SK-N-SH (cell line): Measurements from ENCODE around the gene PDGFB. TPM values are rescaled to one million over a fixed set of nuclear protein-coding genes. Genes with fewer than 3 reads are reported as not detected.
A peak's percentile ranks its signal among the peaks of the same experiment; 100 is the strongest.

Source experiments
- CTCF ChIA-PET: fragments of 300-600, 350-600 bp; formaldehyde crosslinking; extraction: SDS; loops from one replicate; lab custom pipeline; 2021; lab: Yijun Ruan, JAX
- POLR2A ChIA-PET: fragments of 350-600 bp; sonication (Branson Sonifier 250); formaldehyde crosslinking; extraction: SDS; loops from one replicate; lab custom pipeline; 2020; ENCODE audit warnings: antibody characterized with exemption, inconsistent platforms; lab: Yijun Ruan, JAX
- DNase-seq: peaks from one replicate; pipeline ENCODE4 v3.0.0; 2012
- H2AFZ ChIP-seq: fragments of 200-600 bp; sonication (generic); 2 replicates; pipeline ENCODE4 v1.8.1; 2016; ENCODE audit warnings: antibody characterized with exemption, mild to moderate bottlenecking, low read depth
- H3F3A ChIP-seq: fragments of 200-600 bp; sonication (generic); replicated peaks from 2 replicates; pipeline ENCODE3; 2016; ENCODE audit warnings: antibody characterized with exemption, mild to moderate bottlenecking; ENCODE audit not compliant: insufficient read depth
- H3K27ac ChIP-seq, 2 experiments: fragments of 200-500 bp in 1 of 2; fragments of 200-600 bp in 1 of 2; sonication (Bioruptor generic) in 1 of 2; sonication (generic), shearing (Covaris generic) in 1 of 2; 2 replicates each; pipeline versions ENCODE4 v1.5.1 to v1.6.1; 2014 to 2016; ENCODE audit warnings: low read depth in 2 of 2, inconsistent platforms in 1 of 2, low read length in 1 of 2, mild to moderate bottlenecking in 1 of 2, mixed read lengths in 1 of 2
- H3K27me3 ChIP-seq: fragments of 200-600 bp; sonication (generic), shearing (Covaris generic); 2 replicates; pipeline ENCODE4 v1.6.1; 2016; ENCODE audit warnings: mixed run types; ENCODE audit not compliant: insufficient read depth
- H3K36me3 ChIP-seq, 2 experiments: fragments of 200-500 bp in 1 of 2; fragments of 200-600 bp in 1 of 2; sonication (Bioruptor generic) in 1 of 2; sonication (generic) in 1 of 2; replicated peaks in 1 of 2; 2 replicates each; pipeline versions ENCODE3 to v1.5.1; 2014 to 2016; ENCODE audit warnings: low read length in 1 of 2, mild to moderate bottlenecking in 1 of 2; ENCODE audit not compliant: insufficient read depth in 2 of 2, control insufficient read depth in 1 of 2
- H3K4me1 ChIP-seq, 2 experiments: fragments of 200-500 bp in 1 of 2; fragments of 200-600 bp in 1 of 2; sonication (Bioruptor generic) in 1 of 2; sonication (generic), shearing (Covaris generic) in 1 of 2; 2 replicates each; pipeline versions ENCODE4 v1.5.1 to v1.6.1; 2014 to 2016; ENCODE audit warnings: low read depth in 1 of 2, low read length in 1 of 2, mixed run types in 1 of 2; ENCODE audit not compliant: insufficient read depth in 2 of 2, control insufficient read depth in 1 of 2
- H3K4me2 ChIP-seq: fragments of 200-600 bp; sonication (generic), shearing (Covaris generic); 2 replicates; pipeline ENCODE4 v1.6.1; 2017; ENCODE audit warnings: mixed run types
- H3K4me3 ChIP-seq, 2 experiments: fragments of 200-500 bp in 1 of 2; fragments of 200-600 bp in 1 of 2; sonication (Bioruptor generic) in 1 of 2; sonication (generic), shearing (Covaris generic) in 1 of 2; 2 replicates each; pipeline versions ENCODE4 v1.5.1 to v1.8.1; 2014 to 2016; ENCODE audit warnings: low read depth in 2 of 2, inconsistent platforms in 1 of 2, low read length in 1 of 2, mild to moderate bottlenecking in 1 of 2, mixed read lengths in 1 of 2, moderate library complexity in 1 of 2
- H3K79me2 ChIP-seq: fragments of 200-600 bp; sonication (generic); 2 replicates; pipeline ENCODE4 v1.8.1; 2017; ENCODE audit warnings: mild to moderate bottlenecking; ENCODE audit not compliant: insufficient read depth
- H3K9ac ChIP-seq: fragments of 200-600 bp; sonication (generic); 2 replicates; pipeline ENCODE4 v1.6.1; 2017; ENCODE audit warnings: mixed run types
- H3K9me2 ChIP-seq: fragments of 200-600 bp; sonication (generic); 2 replicates; pipeline ENCODE4 v1.6.1; 2017; ENCODE audit warnings: mixed run types
- H3K9me3 ChIP-seq: fragments of 200-600 bp; sonication (generic); 2 replicates; pipeline ENCODE4 v1.6.1; 2017; ENCODE audit warnings: mixed run types, mild to moderate bottlenecking, moderate library complexity
- H4K20me1 ChIP-seq: fragments of 200-600 bp; sonication (generic); 2 replicates; pipeline ENCODE4 v1.6.1; 2017; ENCODE audit warnings: mild to moderate bottlenecking, mixed run types; ENCODE audit not compliant: insufficient read depth
- EZH2phosphoT487 ChIP-seq: fragments of 200-600 bp; sonication (generic); IDR thresholded peaks from 2 replicates; pipeline ENCODE4 v1.6.1; 2017; ENCODE audit warnings: low read depth, mixed run types, mild to moderate bottlenecking, antibody characterized with exemption, moderate library complexity, borderline replicate concordance
- FOXJ3 ChIP-seq: sonication (generic); formaldehyde crosslinking; IDR thresholded peaks from 2 replicates; pipeline ENCODE4 v1.5.1; 2020; ENCODE audit warnings: mild to moderate bottlenecking, missing genetic modification reagents
- FOXM1 ChIP-seq: IDR thresholded peaks from 2 replicates; pipeline ENCODE4 v1.4.0; 2012; ENCODE audit warnings: low read depth, mild to moderate bottlenecking
- GATA2 ChIP-seq: sonication (generic); formaldehyde crosslinking; IDR thresholded peaks from 2 replicates; pipeline ENCODE4 v1.5.0; 2020; ENCODE audit warnings: mild to moderate bottlenecking, missing genetic modification reagents
- JUND ChIP-seq: IDR thresholded peaks from 2 replicates; pipeline ENCODE4 v1.4.0; 2012
- MEF2A ChIP-seq: IDR thresholded peaks from 2 replicates; pipeline ENCODE4 v1.4.0; 2012; ENCODE audit warnings: low read depth, borderline replicate concordance
- MXI1 ChIP-seq: IDR thresholded peaks from 2 replicates; pipeline ENCODE4 v1.6.1; 2012; ENCODE audit warnings: mild to moderate bottlenecking, low read depth, low read length, improper control_type of control experiment
- NFIC ChIP-seq: IDR thresholded peaks from 2 replicates; pipeline ENCODE4 v1.4.0; 2012; ENCODE audit warnings: borderline replicate concordance
- NRF1 ChIP-seq: IDR thresholded peaks from 2 replicates; pipeline ENCODE4 v1.6.1; 2012; ENCODE audit warnings: low read depth, mild to moderate bottlenecking, low read length
- POLR2AphosphoS5 ChIP-seq: IDR thresholded peaks from 2 replicates; pipeline ENCODE4 v1.6.1; 2012; ENCODE audit warnings: low read depth, low read length
- RCOR1 ChIP-seq: fragments of 150-350 bp; IDR thresholded peaks from 2 replicates; pipeline ENCODE4 v1.6.1; 2017; ENCODE audit warnings: antibody characterized with exemption, low read length
- RFX5 ChIP-seq: IDR thresholded peaks from 2 replicates; pipeline ENCODE4 v1.6.1; 2012; ENCODE audit warnings: mild to moderate bottlenecking, improper control_type of control experiment, low read length
- TEAD4 ChIP-seq: IDR thresholded peaks from 2 replicates; pipeline ENCODE4 v1.4.0; 2012; ENCODE audit warnings: mild to moderate bottlenecking, borderline replicate concordance; ENCODE audit not compliant: insufficient read depth
- WGBS: methylation state at CpG from one replicate; pipeline ENCODE4 v1.1.6; 2017; ENCODE audit warnings: low lambda C conversion rate; 5-methylcytosine and 5-hydroxymethylcytosine counted together
- polyA plus RNA-seq, 3 experiments: library from polyadenylated mRNA; depleted of rRNA; stranded (reverse); fragments of >200 nt; gene quantifications; 2 replicates each; pipeline ENCODE4 v1.2.3, GENCODE V29; 2012
- TF ChIP-seq, protein P1 (sequence below): IDR thresholded peaks from 2 replicates; pipeline ENCODE4 v1.6.1; 2012; ENCODE audit warnings: mild to moderate bottlenecking, low read depth, low read length, moderate library complexity
- TF ChIP-seq, protein P2 (sequence below): IDR thresholded peaks from 2 replicates; pipeline ENCODE4 v1.4.0; 2012; ENCODE audit warnings: low read depth, borderline replicate concordance
- TF ChIP-seq, protein P3 (sequence below): fragments of 150-350 bp; IDR thresholded peaks from 2 replicates; pipeline ENCODE4 v1.6.1; 2017; ENCODE audit warnings: antibody characterized with exemption, low read length, low read depth, borderline replicate concordance

The PDGFB gene
- polyA plus RNA-seq, 1 of the 3 experiments (the other 2 are of a cell fraction), result 0.44 TPM

DNA sequence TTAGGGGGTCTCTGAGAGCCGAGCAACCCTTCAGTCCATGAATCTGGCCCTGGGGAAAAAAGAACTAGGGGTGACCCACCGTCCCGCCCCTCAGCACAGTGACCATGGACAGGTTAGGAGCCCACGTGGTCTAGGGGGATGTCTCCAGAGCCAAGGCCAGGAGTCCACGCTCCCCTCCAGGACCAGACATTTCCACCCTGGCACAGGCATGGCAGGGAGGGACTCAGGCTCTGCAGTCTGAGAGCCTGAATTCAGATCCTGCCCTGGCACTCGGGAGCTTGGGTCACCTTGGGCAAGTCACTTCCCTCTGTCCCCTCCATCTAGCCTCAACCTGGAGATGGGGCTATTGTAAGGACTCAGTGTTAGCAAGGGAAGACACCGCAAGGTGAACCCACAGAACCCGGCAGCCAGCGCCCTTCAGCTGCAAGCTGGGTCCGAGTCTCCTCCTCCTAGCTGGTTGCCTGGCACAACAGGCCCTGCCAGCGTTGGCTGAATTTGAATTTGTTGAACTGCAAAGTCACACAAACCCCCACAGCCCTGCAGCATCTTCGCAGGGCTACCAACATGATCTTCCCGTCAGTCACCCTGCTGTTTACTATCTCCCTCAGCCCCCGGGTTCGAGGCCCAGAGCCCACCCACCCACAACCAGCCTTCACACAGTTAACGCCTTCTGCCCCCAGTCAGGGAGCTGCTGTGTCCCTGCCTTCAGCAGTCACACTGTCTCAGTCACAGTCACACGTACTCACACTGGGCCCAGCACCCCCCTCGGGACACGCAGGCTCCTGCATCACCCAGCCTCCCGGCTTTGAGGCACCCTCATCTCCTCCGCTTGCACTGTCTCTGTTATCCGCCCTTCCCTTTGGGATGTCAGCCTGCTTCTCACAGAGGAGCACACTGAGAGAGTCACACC is 603 bp upstream of the PDGFB start (continued):
- TF ChIP-seq, protein P1, sequence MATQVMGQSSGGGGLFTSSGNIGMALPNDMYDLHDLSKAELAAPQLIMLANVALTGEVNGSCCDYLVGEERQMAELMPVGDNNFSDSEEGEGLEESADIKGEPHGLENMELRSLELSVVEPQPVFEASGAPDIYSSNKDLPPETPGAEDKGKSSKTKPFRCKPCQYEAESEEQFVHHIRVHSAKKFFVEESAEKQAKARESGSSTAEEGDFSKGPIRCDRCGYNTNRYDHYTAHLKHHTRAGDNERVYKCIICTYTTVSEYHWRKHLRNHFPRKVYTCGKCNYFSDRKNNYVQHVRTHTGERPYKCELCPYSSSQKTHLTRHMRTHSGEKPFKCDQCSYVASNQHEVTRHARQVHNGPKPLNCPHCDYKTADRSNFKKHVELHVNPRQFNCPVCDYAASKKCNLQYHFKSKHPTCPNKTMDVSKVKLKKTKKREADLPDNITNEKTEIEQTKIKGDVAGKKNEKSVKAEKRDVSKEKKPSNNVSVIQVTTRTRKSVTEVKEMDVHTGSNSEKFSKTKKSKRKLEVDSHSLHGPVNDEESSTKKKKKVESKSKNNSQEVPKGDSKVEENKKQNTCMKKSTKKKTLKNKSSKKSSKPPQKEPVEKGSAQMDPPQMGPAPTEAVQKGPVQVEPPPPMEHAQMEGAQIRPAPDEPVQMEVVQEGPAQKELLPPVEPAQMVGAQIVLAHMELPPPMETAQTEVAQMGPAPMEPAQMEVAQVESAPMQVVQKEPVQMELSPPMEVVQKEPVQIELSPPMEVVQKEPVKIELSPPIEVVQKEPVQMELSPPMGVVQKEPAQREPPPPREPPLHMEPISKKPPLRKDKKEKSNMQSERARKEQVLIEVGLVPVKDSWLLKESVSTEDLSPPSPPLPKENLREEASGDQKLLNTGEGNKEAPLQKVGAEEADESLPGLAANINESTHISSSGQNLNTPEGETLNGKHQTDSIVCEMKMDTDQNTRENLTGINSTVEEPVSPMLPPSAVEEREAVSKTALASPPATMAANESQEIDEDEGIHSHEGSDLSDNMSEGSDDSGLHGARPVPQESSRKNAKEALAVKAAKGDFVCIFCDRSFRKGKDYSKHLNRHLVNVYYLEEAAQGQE, result no peak
- no peak for TF ChIP-seq RFX5
- TF ChIP-seq RCOR1, result no peak
- TF ChIP-seq, protein P2, sequence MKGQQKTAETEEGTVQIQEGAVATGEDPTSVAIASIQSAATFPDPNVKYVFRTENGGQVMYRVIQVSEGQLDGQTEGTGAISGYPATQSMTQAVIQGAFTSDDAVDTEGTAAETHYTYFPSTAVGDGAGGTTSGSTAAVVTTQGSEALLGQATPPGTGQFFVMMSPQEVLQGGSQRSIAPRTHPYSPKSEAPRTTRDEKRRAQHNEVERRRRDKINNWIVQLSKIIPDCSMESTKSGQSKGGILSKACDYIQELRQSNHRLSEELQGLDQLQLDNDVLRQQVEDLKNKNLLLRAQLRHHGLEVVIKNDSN, result no peak
- TF ChIP-seq FOXJ3 (CRISPR knock-in tag), result no peak
- TF ChIP-seq FOXM1, result no peak
- TF ChIP-seq NRF1, result no peak
- TF ChIP-seq MEF2A, result no peak
- TF ChIP-seq GATA2 (CRISPR knock-in tag), result no peak
- TF ChIP-seq TEAD4, result no peak

DNA sequence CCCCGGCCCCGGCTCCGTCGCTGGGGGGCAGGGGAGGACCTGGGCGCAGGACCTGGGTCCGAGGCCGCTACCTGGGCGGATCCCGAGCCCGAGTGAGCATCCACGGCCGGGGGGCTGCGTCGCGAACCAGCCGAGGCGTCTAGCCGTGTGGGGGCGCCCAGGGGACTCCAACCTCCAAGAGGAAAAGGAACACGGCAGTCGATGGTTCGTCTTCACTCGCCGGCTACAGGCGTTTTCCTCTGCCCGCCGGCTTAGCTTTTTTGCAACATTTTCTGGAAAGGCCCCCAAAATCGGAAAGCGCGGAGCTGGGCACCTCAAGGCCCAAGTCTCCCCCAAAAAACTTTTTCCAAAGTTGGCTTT is 666 bp downstream of the PDGFB start:
- peaks cover 12% of the 10 kb centered on the region; the same call in 1 of the 2 replicates for H3K27me3 ChIP-seq
- H3K36me3 ChIP-seq, result no peaks in the 10 kb centered on the region
- no peak overlapping the region; a peak in 1 of 4 replicates for H3K4me3 ChIP-seq
- no CpG with 5 or more reads among the region's 30 CpGs for WGBS
- no peak overlapping the region for H3K27ac ChIP-seq
- no peaks in the 10 kb centered on the region for H3K79me2 ChIP-seq
- no peak overlapping the region for H2AFZ ChIP-seq
- ChIA-PET CTCF (no interaction called here), POLR2A (no interaction called here)
- no peak overlapping the region for H3K9ac ChIP-seq
- no peaks in the 10 kb centered on the region for H3K9me3 ChIP-seq
- no peak for DNase-seq
- H3K4me1 ChIP-seq, result no peaks in the 10 kb centered on the region; a peak in 1 of 4 replicates
- no peaks in the 10 kb centered on the region for H3K9me2 ChIP-seq
- TF ChIP-seq, protein P1, result no peak
- TF ChIP-seq EZH2phosphoT487, result no peak
- no peak for TF ChIP-seq NFIC
- no peak for TF ChIP-seq JUND
- no peak for TF ChIP-seq MXI1
- no peak for TF ChIP-seq POLR2AphosphoS5
- TF ChIP-seq, protein P3, sequence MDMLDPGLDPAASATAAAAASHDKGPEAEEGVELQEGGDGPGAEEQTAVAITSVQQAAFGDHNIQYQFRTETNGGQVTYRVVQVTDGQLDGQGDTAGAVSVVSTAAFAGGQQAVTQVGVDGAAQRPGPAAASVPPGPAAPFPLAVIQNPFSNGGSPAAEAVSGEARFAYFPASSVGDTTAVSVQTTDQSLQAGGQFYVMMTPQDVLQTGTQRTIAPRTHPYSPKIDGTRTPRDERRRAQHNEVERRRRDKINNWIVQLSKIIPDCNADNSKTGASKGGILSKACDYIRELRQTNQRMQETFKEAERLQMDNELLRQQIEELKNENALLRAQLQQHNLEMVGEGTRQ, result no peak
- H3K4me2 ChIP-seq, result peak overlapping the region; percentile 37; the same call in 1 of the 2 replicates
- no peaks in the 10 kb centered on the region for H3F3A ChIP-seq
- H4K20me1 ChIP-seq, result no peaks in the 10 kb centered on the region
